ENCODE data around the gene TMEM139. TPM values are rescaled to one million over a fixed set of nuclear protein-coding genes. Genes with fewer than 3 reads are reported as not detected.
A peak's percentile ranks its signal among the peaks of the same experiment; 100 is the strongest.

Gene TMEM139
- total RNA-seq, 2 donors from 2014 or later, result 1.6 to 2.3 TPM

- Histone ChIP-seq H3K4me3 (ENCODE audit: low read length) (no peak overlapping the region), H3K27ac (ENCODE audit: low read depth, low read length) (no peak overlapping the region), H3K27me3 (ENCODE audit: control insufficient read depth, insufficient read depth, low read length, poor library complexity, severe bottlenecking) (no peaks in the 10 kb centered on the region), H3K9me3 (ENCODE audit: control insufficient read depth, low read length) (no peaks in the 10 kb centered on the region), H3K9ac (ENCODE audit: extremely low read depth, low read length, poor library complexity, severe bottlenecking) (no peak overlapping the region), H3K36me3 (ENCODE audit: control insufficient read depth, insufficient read depth, low read length) (no peaks in the 10 kb centered on the region), H3K4me1 (ENCODE audit: control insufficient read depth, insufficient read depth, low read length) (no peaks in the 10 kb centered on the region)
- WGBS, 2 experiments (ENCODE audit: insufficient coverage in 1 of 2, insufficient read length in 1 of 2), result 89 to 90% methylated on average over 4 of the region's 4 CpGs
- Mint-ChIP-seq H3K9me3 (no peaks in the 10 kb centered on the region), H3K4me3 (no peak overlapping the region), H3K4me1 (peaks cover 12% of the 10 kb centered on the region), H3K27me3 (ENCODE audit: insufficient read depth) (peaks cover 10% of the 10 kb centered on the region), H3K27ac (no peak overlapping the region), H3K36me3 (ENCODE audit: low read depth) (no peaks in the 10 kb centered on the region)
- peak; percentile 52 for TF ChIP-seq CTCF (conservative IDR thresholded peaks at IDR 0.05)
- peak; percentile 72 for DNase-seq
Measured at GRCh38 chr7:143321734-143322133, 37.0 kb downstream of the TMEM139 start.

GRCh38 chr7:143322760-143323633 is 38.2 kb downstream of the TMEM139 start:
- no peaks in the 10 kb centered on the region for H3K9me3 Mint-ChIP-seq
- H3K4me3 ChIP-seq (ENCODE audit: low read length), result no peak overlapping the region
- no peaks in the 10 kb centered on the region for H3K27me3 ChIP-seq (ENCODE audit: control insufficient read depth, insufficient read depth, low read length, poor library complexity, severe bottlenecking)
- H3K27ac Mint-ChIP-seq, result no peak overlapping the region
- WGBS, 2 experiments (ENCODE audit: insufficient coverage in 1 of 2, insufficient read length in 1 of 2), result 87% methylated on average over 16 to 23 of the region's 23 CpGs
- no peak overlapping the region for H3K9ac ChIP-seq (ENCODE audit: extremely low read depth, low read length, poor library complexity, severe bottlenecking)
- H3K9me3 ChIP-seq (ENCODE audit: control insufficient read depth, low read length), result no peaks in the 10 kb centered on the region
- H3K4me1 ChIP-seq (ENCODE audit: control insufficient read depth, insufficient read depth, low read length), result no peaks in the 10 kb centered on the region
- H3K36me3 ChIP-seq (ENCODE audit: control insufficient read depth, insufficient read depth, low read length), result no peaks in the 10 kb centered on the region
- H3K4me1 Mint-ChIP-seq, result peaks cover 12% of the 10 kb centered on the region
- no peak overlapping the region for H3K4me3 Mint-ChIP-seq
- DNase-seq, result no peak
- no peak overlapping the region for H3K27ac ChIP-seq (ENCODE audit: low read depth, low read length)
- no peak for TF ChIP-seq CTCF (conservative IDR thresholded peaks at IDR 0.05)
- H3K36me3 Mint-ChIP-seq (ENCODE audit: low read depth), result no peaks in the 10 kb centered on the region
- H3K27me3 Mint-ChIP-seq (ENCODE audit: insufficient read depth), result peaks cover 15% of the 10 kb centered on the region

- Mint-ChIP-seq H3K27ac (no peak overlapping the region), H3K4me1 (peaks cover 12% of the 10 kb centered on the region), H3K4me3 (no peak overlapping the region), H3K9me3 (no peaks in the 10 kb centered on the region), H3K36me3 (ENCODE audit: low read depth) (no peaks in the 10 kb centered on the region), H3K27me3 (ENCODE audit: insufficient read depth) (peaks cover 17% of the 10 kb centered on the region)
- H3K4me1 ChIP-seq (ENCODE audit: control insufficient read depth, insufficient read depth, low read length), result no peaks in the 10 kb centered on the region
- WGBS, 2 experiments (ENCODE audit: insufficient coverage in 1 of 2, insufficient read length in 1 of 2), result 52 to 82% methylated on average over 4 to 12 of the region's 12 CpGs
- no peaks in the 10 kb centered on the region for H3K9me3 ChIP-seq (ENCODE audit: control insufficient read depth, low read length)
- H3K9ac ChIP-seq (ENCODE audit: extremely low read depth, low read length, poor library complexity, severe bottlenecking), result no peak overlapping the region
- no peaks in the 10 kb centered on the region for H3K36me3 ChIP-seq (ENCODE audit: control insufficient read depth, insufficient read depth, low read length)
- no peak overlapping the region for H3K4me3 ChIP-seq (ENCODE audit: low read length)
- TF ChIP-seq CTCF (conservative IDR thresholded peaks at IDR 0.05), result peak; percentile 26
- no peak for DNase-seq
- H3K27me3 ChIP-seq (ENCODE audit: control insufficient read depth, insufficient read depth, low read length, poor library complexity, severe bottlenecking), result no peaks in the 10 kb centered on the region
- no peak overlapping the region for H3K27ac ChIP-seq (ENCODE audit: low read depth, low read length)
Measured at GRCh38 chr7:143323653-143324052, 38.9 kb downstream of the TMEM139 start.

All from endodermal cell (in vitro differentiated cells).